ENCODE measurements around the gene LRRC10B.

GRCh38 chr11:61503135-61503770 is 5.3 kb upstream of the LRRC10B start:
- TF ChIP-seq CTCF (IDR thresholded peaks at IDR 0.05) (no peak), POLR2A (IDR thresholded peaks at IDR 0.05) (no peak)

Measured in thyroid gland (tissue), 4 donors.